Memory B cell (primary cell): ENCODE data around the gene SUN5.
"Not testable (repeated sequence)": the region's sequence is repeated elsewhere in the genome, so short reads cannot be mapped to it uniquely, and the experiment has no call there.

Experiments used
- ATAC-seq: fragments of 150-1000 bp; cut with Tn5 transposase; 2 replicates; pipeline ENCODE4 v1.10.0; 2021; ENCODE audit warnings: low read depth, mild to moderate bottlenecking, moderate library complexity
- DNase-seq, 2 donors: peaks; one replicate each; pipeline ENCODE4 v3.0.0; 2022; ENCODE audit warnings: low spot score in 2 of 2
- H3K27ac Mint-ChIP-seq: one replicate; pipeline ENCODE4 v1.8.0; 2022; ENCODE audit warnings: mild to moderate bottlenecking, moderate library complexity, mixed read lengths
- H3K27me3 Mint-ChIP-seq: one replicate; pipeline ENCODE4 v1.8.0; 2022; ENCODE audit warnings: mixed read lengths
- H3K36me3 Mint-ChIP-seq: one replicate; pipeline ENCODE4 v1.8.0; 2022; ENCODE audit warnings: mild to moderate bottlenecking, mixed read lengths
- H3K4me1 Mint-ChIP-seq: one replicate; pipeline ENCODE4 v1.8.0; 2022; ENCODE audit warnings: mixed read lengths
- H3K4me3 Mint-ChIP-seq: one replicate; pipeline ENCODE4 v1.8.0; 2022; ENCODE audit warnings: mild to moderate bottlenecking, moderate library complexity, mixed read lengths
- H3K9me3 Mint-ChIP-seq: one replicate; pipeline ENCODE4 v1.8.0; 2022; ENCODE audit warnings: mixed read lengths

The SUN5 gene

GRCh38 chr20:32975121-32975520 is 29.1 kb downstream of the SUN5 start:
- H3K4me1 Mint-ChIP-seq, H3K4me3 Mint-ChIP-seq, DNase-seq, ATAC-seq, H3K9me3 Mint-ChIP-seq, H3K36me3 Mint-ChIP-seq, H3K27me3 Mint-ChIP-seq: not testable (repeated sequence)
- peak overlapping the region; percentile 86 for H3K27ac Mint-ChIP-seq

GRCh38 chr20:32974204-32975064 is 29.8 kb downstream of the SUN5 start:
- peaks cover 15% of the 10 kb centered on the region for H3K4me1 Mint-ChIP-seq
- not testable (repeated sequence) for H3K9me3 Mint-ChIP-seq, H3K27me3 Mint-ChIP-seq, DNase-seq, ATAC-seq, H3K4me3 Mint-ChIP-seq, H3K36me3 Mint-ChIP-seq
- H3K27ac Mint-ChIP-seq = peak overlapping the region; percentile 86

GRCh38 chr20:32973077-32973717 is 31.0 kb downstream of the SUN5 start:
- Mint-ChIP-seq H3K27me3 (no peaks in the 10 kb centered on the region), H3K4me3 (peak overlapping the region; percentile 40), H3K36me3 (peaks cover 2% of the 10 kb centered on the region), H3K9me3 (peaks cover 3% of the 10 kb centered on the region), H3K27ac (no peak overlapping the region), H3K4me1 (peaks cover 20% of the 10 kb centered on the region)
- DNase-seq (no peak), ATAC-seq (no peak)

GRCh38 chr20:32972181-32973076 is 31.8 kb downstream of the SUN5 start:
- Mint-ChIP-seq H3K4me3 (peak overlapping the region; percentile 47), H3K9me3 (peaks cover 3% of the 10 kb centered on the region), H3K27ac (no peak overlapping the region), H3K27me3 (no peaks in the 10 kb centered on the region), H3K4me1 (peaks cover 20% of the 10 kb centered on the region), H3K36me3 (peaks cover 2% of the 10 kb centered on the region)
- peak; percentile 91 for ATAC-seq
- peak; percentile 58 to 80 for DNase-seq

- Mint-ChIP-seq H3K27ac (no peak overlapping the region), H3K9me3 (peaks cover 3% of the 10 kb centered on the region), H3K36me3 (peaks cover 2% of the 10 kb centered on the region), H3K27me3 (no peaks in the 10 kb centered on the region), H3K4me1 (peaks cover 27% of the 10 kb centered on the region), H3K4me3 (no peak overlapping the region)
- peak in 1 of 2 donors; percentile 54 for DNase-seq
- peak; percentile 27 for ATAC-seq
Measured at GRCh38 chr20:32971703-32972161, 32.5 kb downstream of the SUN5 start.

GRCh38 chr20:32970973-32971300 is 33.3 kb downstream of the SUN5 start:
- Mint-ChIP-seq H3K27me3 (no peaks in the 10 kb centered on the region), H3K9me3 (no peaks in the 10 kb centered on the region), H3K36me3 (no peaks in the 10 kb centered on the region), H3K27ac (no peak overlapping the region), H3K4me3 (no peak overlapping the region), H3K4me1 (peaks cover 32% of the 10 kb centered on the region)
- DNase-seq = peak in 1 of 2 donors; percentile 10
- no peak for ATAC-seq

GRCh38 chr20:32970115-32970972 is 33.9 kb downstream of the SUN5 start:
- Mint-ChIP-seq H3K4me1 (peaks cover 32% of the 10 kb centered on the region), H3K36me3 (no peaks in the 10 kb centered on the region), H3K4me3 (peak overlapping the region; percentile 45), H3K27me3 (no peaks in the 10 kb centered on the region), H3K9me3 (no peaks in the 10 kb centered on the region), H3K27ac (peak overlapping the region; percentile 93)
- DNase-seq = peak in 1 of 2 donors; percentile 9
- ATAC-seq = no peak

- no peaks in the 10 kb centered on the region for H3K36me3 Mint-ChIP-seq
- peak overlapping the region; percentile 93 for H3K27ac Mint-ChIP-seq
- no peaks in the 10 kb centered on the region for H3K27me3 Mint-ChIP-seq
- H3K4me3 Mint-ChIP-seq = peak overlapping the region; percentile 45
- ATAC-seq (no peak), DNase-seq (peak in 1 of 2 donors; percentile 8)
- peaks cover 28% of the 10 kb centered on the region for H3K4me1 Mint-ChIP-seq
- H3K9me3 Mint-ChIP-seq = no peaks in the 10 kb centered on the region
Measured at GRCh38 chr20:32969356-32970114, 34.7 kb downstream of the SUN5 start.

GRCh38 chr20:32968478-32969241 is 35.6 kb downstream of the SUN5 start:
- Mint-ChIP-seq H3K36me3 (no peaks in the 10 kb centered on the region), H3K4me3 (no peak overlapping the region), H3K9me3 (no peaks in the 10 kb centered on the region), H3K27ac (peak overlapping the region; percentile 93), H3K27me3 (peaks cover 3% of the 10 kb centered on the region), H3K4me1 (peaks cover 31% of the 10 kb centered on the region)
- peak in 1 of 2 donors; percentile 8 for DNase-seq
- ATAC-seq = no peak

GRCh38 chr20:32967961-32968457 is 36.2 kb downstream of the SUN5 start:
- Mint-ChIP-seq H3K4me3 (no peak overlapping the region), H3K36me3 (no peaks in the 10 kb centered on the region), H3K27ac (peak overlapping the region; percentile 93), H3K27me3 (peaks cover 3% of the 10 kb centered on the region), H3K4me1 (peaks cover 29% of the 10 kb centered on the region), H3K9me3 (no peaks in the 10 kb centered on the region)
- peak in 1 of 2 donors; percentile 9 for DNase-seq
- ATAC-seq = no peak

GRCh38 chr20:32966881-32967781 is 37.1 kb downstream of the SUN5 start:
- Mint-ChIP-seq H3K27ac (peak overlapping the region; percentile 93), H3K27me3 (peaks cover 3% of the 10 kb centered on the region), H3K4me1 (peaks cover 27% of the 10 kb centered on the region), H3K4me3 (peak overlapping the region; percentile 6), H3K9me3 (no peaks in the 10 kb centered on the region), H3K36me3 (no peaks in the 10 kb centered on the region)
- DNase-seq (peak; percentile 24 to 58), ATAC-seq (peak; percentile 72)
